ENCODE data around the gene TGFBR3.

DNA sequence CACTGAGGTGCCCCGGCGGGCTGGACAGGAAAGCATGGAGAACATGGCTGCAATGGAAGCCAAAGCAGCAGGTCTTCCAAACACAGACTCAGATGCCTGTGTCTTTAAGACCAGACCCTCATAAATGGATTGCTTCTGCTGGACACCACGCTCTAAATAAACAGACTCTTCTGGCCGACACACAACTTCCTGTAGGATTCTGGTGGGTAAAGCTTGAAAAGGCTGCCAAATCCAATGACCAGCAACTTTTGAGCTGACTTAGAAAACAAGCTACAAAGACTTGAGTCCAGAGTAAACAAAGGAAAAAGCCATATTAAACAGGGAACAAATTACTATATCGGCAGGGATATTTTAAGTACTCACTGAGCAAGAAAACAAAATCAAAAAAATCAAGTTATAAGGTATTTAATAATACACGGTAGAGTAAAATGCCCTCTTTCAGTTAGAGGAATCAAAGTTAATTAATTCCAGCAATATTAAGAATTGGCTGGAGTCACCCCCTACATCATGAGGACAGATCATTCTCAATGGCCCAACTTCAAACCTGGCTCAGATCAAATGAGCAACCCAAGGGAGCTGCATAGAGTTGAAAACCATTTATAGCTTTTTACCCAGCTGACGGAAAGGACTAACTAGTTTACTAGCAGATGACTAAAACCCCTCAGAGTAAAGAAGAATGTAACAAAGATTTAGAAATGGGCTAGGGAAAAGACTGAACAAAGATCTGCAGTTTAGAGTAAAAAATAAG lies 102.4 kb downstream of the TGFBR3 start:
- no peak for TF ChIP-seq POLR2A (IDR thresholded peaks at IDR 0.05; ENCODE audit: low read depth, low read length)
- TF ChIP-seq POLR2AphosphoS5 (IDR thresholded peaks at IDR 0.05; ENCODE audit: low read depth, low read length): no peak
- TF ChIP-seq TAF1 (IDR thresholded peaks at IDR 0.05; ENCODE audit: borderline replicate concordance, low read depth, low read length): no peak
